ENCODE measurements around the gene PER1. TPM values are rescaled to one million over a fixed set of nuclear protein-coding genes. Genes with fewer than 3 reads are reported as not detected.

Gene PER1
- total and polyA plus RNA-seq, 10 of the 15 experiments (the other 5 are each of a cell fraction or from before 2014, with no cell fraction given), result 0.02 to 25.1 (median 5.4) TPM

- peak within 1 kb of the TSS; percentile 39 for H2AFZ ChIP-seq (ENCODE audit: control insufficient read depth, low read depth, low read length)
- H3K9ac ChIP-seq (ENCODE audit: control insufficient read depth, insufficient read depth, low read length), result 0 out of 2 replicates have a peak within 1 kb of the TSS, but pooled peaks have one; percentile 1
- intact Hi-C loops (cut with micrococcal nuclease; ENCODE audit: unreplicated experiment), result loop anchor here (2.0 to 5.0 kb wide), 2 partner anchors 37 to 56 kb away; no protein-coding TSS in a partner anchor
- peaks cover 19% of the 10 kb centered on the region for H3K4me1 ChIP-seq (ENCODE audit: control insufficient read depth, insufficient read depth, low read length)
- no peaks in the 10 kb centered on the region for H4K20me1 ChIP-seq (ENCODE audit: control insufficient read depth, insufficient read depth)
- 4% methylated on average over 29 of the region's 33 CpGs for WGBS (ENCODE audit: insufficient coverage, insufficient replicate concordance, low lambda C conversion rate, missing lambda C conversion rate)
- no peaks in the 10 kb centered on the region for H3K79me2 ChIP-seq (ENCODE audit: control insufficient read depth, insufficient read depth, low read length)
- POLR2A ChIA-PET, result interaction anchor here (0.5 to 3.1 kb wide), 12 partner anchors 12 to 276 kb away, joined by 3 to 28 read pairs (median 5); partner anchors contain the start of gene SLC25A35
- RAD21 ChIA-PET (ENCODE audit: unreplicated experiment), result interaction anchor here (1.0 to 3.3 kb wide), 12 partner anchors 8 to 129 kb away, joined by 3 to 40 read pairs (median 10); no protein-coding TSS in a partner anchor
- ATAC-seq, result no peak; the same call in 1 of the 3 replicates
- FAIRE-seq, result no peak
- H3K36me3 ChIP-seq (ENCODE audit: control insufficient read depth in 2 of 2, insufficient read depth in 2 of 2, low read length in 1 of 2), result no peaks in the 10 kb centered on the region
- BruUV-seq (replicated peaks), result no TSS peak
- no peak for DNase-seq (ENCODE audit: low read depth, low spot score)
- peak within 1 kb of the TSS; percentile 86 for H3K4me3 ChIP-seq
- H3K27me3 ChIP-seq (replicated peaks in 1 of 2; ENCODE audit: control insufficient read depth in 2 of 2, insufficient read depth in 2 of 2, low read length in 1 of 2), result peaks cover 0 to 8% of the 10 kb centered on the region in 2 experiments; a peak in 3 of 4 replicates
- CTCF ChIA-PET, result interaction anchor here (0.9 to 7.4 kb wide), 30 partner anchors 8 to 273 kb away, joined by 3 to 116 read pairs (median 11); partner anchors contain the start of genes CTC1, PER1 and SLC25A35
- in situ Hi-C loops (cut with MboI), result loop anchor here (5.0 kb wide), 1 partner anchor 179 kb away; the partner anchor contains the start of gene SLC25A35
- TF ChIP-seq EED (IDR thresholded peaks at IDR 0.05; ENCODE audit: low read depth), result 0 out of 2 replicates have a peak, but pooled peaks have one; percentile 10
- TF ChIP-seq, protein P1, sequence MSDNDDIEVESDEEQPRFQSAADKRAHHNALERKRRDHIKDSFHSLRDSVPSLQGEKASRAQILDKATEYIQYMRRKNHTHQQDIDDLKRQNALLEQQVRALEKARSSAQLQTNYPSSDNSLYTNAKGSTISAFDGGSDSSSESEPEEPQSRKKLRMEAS (IDR thresholded peaks at IDR 0.05; ENCODE audit: low read depth, low read length), result no peak
- 0 out of 2 replicates have a peak, but pooled peaks have one; percentile 36 for TF ChIP-seq HDGF (IDR thresholded peaks at IDR 0.05)
- no peak for TF ChIP-seq TBL1XR1 (IDR thresholded peaks at IDR 0.05; ENCODE audit: low read depth, low read length)
- TF ChIP-seq KAT2A (conservative IDR thresholded peaks at IDR 0.05; ENCODE audit: control insufficient read depth, low read depth, low read length), result no peak
- TF ChIP-seq, protein P2, sequence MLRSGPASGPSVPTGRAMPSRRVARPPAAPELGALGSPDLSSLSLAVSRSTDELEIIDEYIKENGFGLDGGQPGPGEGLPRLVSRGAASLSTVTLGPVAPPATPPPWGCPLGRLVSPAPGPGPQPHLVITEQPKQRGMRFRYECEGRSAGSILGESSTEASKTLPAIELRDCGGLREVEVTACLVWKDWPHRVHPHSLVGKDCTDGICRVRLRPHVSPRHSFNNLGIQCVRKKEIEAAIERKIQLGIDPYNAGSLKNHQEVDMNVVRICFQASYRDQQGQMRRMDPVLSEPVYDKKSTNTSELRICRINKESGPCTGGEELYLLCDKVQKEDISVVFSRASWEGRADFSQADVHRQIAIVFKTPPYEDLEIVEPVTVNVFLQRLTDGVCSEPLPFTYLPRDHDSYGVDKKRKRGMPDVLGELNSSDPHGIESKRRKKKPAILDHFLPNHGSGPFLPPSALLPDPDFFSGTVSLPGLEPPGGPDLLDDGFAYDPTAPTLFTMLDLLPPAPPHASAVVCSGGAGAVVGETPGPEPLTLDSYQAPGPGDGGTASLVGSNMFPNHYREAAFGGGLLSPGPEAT (IDR thresholded peaks at IDR 0.05; ENCODE audit: low read depth), result no peak
- TF ChIP-seq PAX8 (IDR thresholded peaks at IDR 0.05), result no peak
- no peak for TF ChIP-seq RBBP5 (conservative IDR thresholded peaks at IDR 0.05)
- TF ChIP-seq SMAD5 (IDR thresholded peaks at IDR 0.05; ENCODE audit: low read depth), result no peak
- no peak for TF ChIP-seq CEBPB (IDR thresholded peaks at IDR 0.05; ENCODE audit: borderline replicate concordance in 1 of 2, low read depth in 2 of 2, low read length in 2 of 2)
- no peak for TF ChIP-seq ZNF384 (IDR thresholded peaks at IDR 0.05; ENCODE audit: borderline replicate concordance, low read depth, low read length)
- TF ChIP-seq, protein P3, sequence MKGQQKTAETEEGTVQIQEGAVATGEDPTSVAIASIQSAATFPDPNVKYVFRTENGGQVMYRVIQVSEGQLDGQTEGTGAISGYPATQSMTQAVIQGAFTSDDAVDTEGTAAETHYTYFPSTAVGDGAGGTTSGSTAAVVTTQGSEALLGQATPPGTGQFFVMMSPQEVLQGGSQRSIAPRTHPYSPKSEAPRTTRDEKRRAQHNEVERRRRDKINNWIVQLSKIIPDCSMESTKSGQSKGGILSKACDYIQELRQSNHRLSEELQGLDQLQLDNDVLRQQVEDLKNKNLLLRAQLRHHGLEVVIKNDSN (IDR thresholded peaks at IDR 0.05; ENCODE audit: borderline replicate concordance, extremely low read length, insufficient read depth, low read depth, low read length), result peak; percentile 48
- TF ChIP-seq ZNF207 (IDR thresholded peaks at IDR 0.05; ENCODE audit: borderline replicate concordance), result no peak
- no peak for TF ChIP-seq SPI1 (IDR thresholded peaks at IDR 0.05; ENCODE audit: borderline replicate concordance, insufficient read depth, low read depth, low read length)
- TF ChIP-seq RFX5 (IDR thresholded peaks at IDR 0.05; ENCODE audit: low read depth, low read length), result no peak
- peak; percentile 39 to 63; a peak in 3 of 4 replicates for TF ChIP-seq BHLHE40 (IDR thresholded peaks at IDR 0.05; ENCODE audit: borderline replicate concordance in 1 of 2, low read depth in 2 of 2, low read length in 1 of 2)
- no peaks in the 10 kb centered on the region for H3K9me3 ChIP-seq (replicated peaks; ENCODE audit: control insufficient read depth, insufficient read depth, low read length)
- SMC1A ChIA-PET (ENCODE audit: uncharacterized antibody, unreplicated experiment), result interaction anchor here (1.1 to 3.7 kb wide), 17 partner anchors 17 to 128 kb away, joined by 3 to 28 read pairs (median 5); partner anchors contain the start of gene BORCS6
- H3K27ac ChIP-seq (ENCODE audit: control insufficient read depth, insufficient read depth), result peak within 1 kb of the TSS; percentile 12; the same call in 1 of the 2 replicates
- H3K4me2 ChIP-seq (ENCODE audit: control insufficient read depth, insufficient read depth), result peak within 1 kb of the TSS; percentile 67
Measured at GRCh38 chr17:8117980-8118768, 34.0 kb downstream of the PER1 start, which contains the start of gene ALOXE3. TSS of gene ALOXE3 (minus strand) at chr17:8118514. CDS start at chr17:8117990, 524 bp downstream.
